ENCODE data around the gene GSG1. TPM values are rescaled to one million over a fixed set of nuclear protein-coding genes. Genes with fewer than 3 reads are reported as not detected.

The GSG1 gene
- total RNA-seq, 1 donor from 2014 or later: not detected

- no peak overlapping the region for H3K4me3 ChIP-seq (ENCODE audit: low read depth, low read length)
- no peak for TF ChIP-seq CTCF (IDR thresholded peaks at IDR 0.05; ENCODE audit: insufficient read depth, low read length, poor library complexity, severe bottlenecking)
- H3K27me3 ChIP-seq (ENCODE audit: control insufficient read depth, insufficient read depth, low read length): no peaks in the 10 kb centered on the region
Measured at GRCh38 chr12:13075786-13076570, 27.5 kb downstream of the GSG1 start.

GRCh38 chr12:13075118-13075480, 28.4 kb downstream of the GSG1 start:
- no peak overlapping the region for H3K4me3 ChIP-seq (ENCODE audit: low read depth, low read length)
- H3K36me3 ChIP-seq (ENCODE audit: control insufficient read depth, insufficient read depth, low read length): no peaks in the 10 kb centered on the region
- H3K27me3 ChIP-seq (ENCODE audit: control insufficient read depth, insufficient read depth, low read length): no peaks in the 10 kb centered on the region
- no peak for DNase-seq (ENCODE audit: low read depth)
- TF ChIP-seq CTCF (IDR thresholded peaks at IDR 0.05; ENCODE audit: insufficient read depth, low read length, poor library complexity, severe bottlenecking): no peak

More at GRCh38 chr12:13075786-13076570, 27.5 kb downstream of the GSG1 start:
- H3K36me3 ChIP-seq (ENCODE audit: control insufficient read depth, insufficient read depth, low read length): no peaks in the 10 kb centered on the region
- DNase-seq (ENCODE audit: low read depth): no peak

- no peaks in the 10 kb centered on the region for H3K36me3 ChIP-seq (ENCODE audit: control insufficient read depth, insufficient read depth, low read length)
- H3K4me3 ChIP-seq (ENCODE audit: low read depth, low read length): no peak overlapping the region
- no peak for TF ChIP-seq CTCF (IDR thresholded peaks at IDR 0.05; ENCODE audit: insufficient read depth, low read length, poor library complexity, severe bottlenecking)
- DNase-seq (ENCODE audit: low read depth): no peak
- no peaks in the 10 kb centered on the region for H3K27me3 ChIP-seq (ENCODE audit: control insufficient read depth, insufficient read depth, low read length)
Measured at GRCh38 chr12:13074396-13075117, 28.9 kb downstream of the GSG1 start.

DNA sequence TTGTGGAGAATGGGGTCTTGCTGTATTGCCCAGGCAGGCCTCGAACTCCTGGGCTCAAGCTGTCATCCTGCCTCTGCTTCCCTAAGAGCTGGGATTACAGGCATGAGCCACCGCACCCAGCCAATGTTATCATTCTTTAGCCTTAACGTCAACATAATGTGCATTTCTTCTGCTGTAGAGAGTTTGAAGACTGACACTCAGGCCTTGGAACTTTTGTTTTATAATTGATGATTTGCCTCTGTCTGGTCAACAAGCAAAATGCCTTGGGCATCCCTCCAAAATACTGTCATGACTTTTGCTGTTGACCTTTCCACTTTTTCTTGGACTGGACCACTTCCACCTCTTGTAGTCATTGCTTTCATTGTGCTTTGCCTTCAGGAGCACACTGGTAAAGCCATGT, 30.3 kb downstream of the GSG1 start:
- DNase-seq (ENCODE audit: low read depth): no peak
- H3K36me3 ChIP-seq (ENCODE audit: control insufficient read depth, insufficient read depth, low read length): no peaks in the 10 kb centered on the region
- H3K4me3 ChIP-seq (ENCODE audit: low read depth, low read length): no peak overlapping the region
- TF ChIP-seq CTCF (IDR thresholded peaks at IDR 0.05; ENCODE audit: insufficient read depth, low read length, poor library complexity, severe bottlenecking): no peak
- H3K27me3 ChIP-seq (ENCODE audit: control insufficient read depth, insufficient read depth, low read length): no peaks in the 10 kb centered on the region

- TF ChIP-seq CTCF (IDR thresholded peaks at IDR 0.05; ENCODE audit: insufficient read depth, low read length, poor library complexity, severe bottlenecking): no peak
- Histone ChIP-seq H3K27me3 (ENCODE audit: control insufficient read depth, insufficient read depth, low read length) (no peaks in the 10 kb centered on the region), H3K4me3 (ENCODE audit: low read depth, low read length) (no peak overlapping the region), H3K36me3 (ENCODE audit: control insufficient read depth, insufficient read depth, low read length) (no peaks in the 10 kb centered on the region)
- DNase-seq (ENCODE audit: low read depth): no peak
Measured at GRCh38 chr12:13071305-13072280, 31.9 kb downstream of the GSG1 start.

All from kidney epithelial cell (primary cell).